Measurements from ENCODE around the gene RAB36.

RAB36 gene

GRCh38 chr22:23184100-23184763 is 39.0 kb downstream of the RAB36 start:
- TF ChIP-seq FOXM1 (IDR thresholded peaks at IDR 0.05; ENCODE audit: borderline replicate concordance, low read depth), result no peak
- TF ChIP-seq ZBTB7A (IDR thresholded peaks at IDR 0.05; ENCODE audit: low read depth), result no peak
- TF ChIP-seq, protein P1, sequence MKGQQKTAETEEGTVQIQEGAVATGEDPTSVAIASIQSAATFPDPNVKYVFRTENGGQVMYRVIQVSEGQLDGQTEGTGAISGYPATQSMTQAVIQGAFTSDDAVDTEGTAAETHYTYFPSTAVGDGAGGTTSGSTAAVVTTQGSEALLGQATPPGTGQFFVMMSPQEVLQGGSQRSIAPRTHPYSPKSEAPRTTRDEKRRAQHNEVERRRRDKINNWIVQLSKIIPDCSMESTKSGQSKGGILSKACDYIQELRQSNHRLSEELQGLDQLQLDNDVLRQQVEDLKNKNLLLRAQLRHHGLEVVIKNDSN (IDR thresholded peaks at IDR 0.05), result no peak
- TF ChIP-seq TEAD4 (IDR thresholded peaks at IDR 0.05), result no peak
- no peak for TF ChIP-seq YY1 (IDR thresholded peaks at IDR 0.05; ENCODE audit: low read depth)
- no peak for TF ChIP-seq TAF1 (IDR thresholded peaks at IDR 0.05; ENCODE audit: low read depth)
- TF ChIP-seq TCF12 (IDR thresholded peaks at IDR 0.05; ENCODE audit: low read depth), result no peak
- TF ChIP-seq EGR1 (IDR thresholded peaks at IDR 0.05), result no peak
- TF ChIP-seq EP300 (IDR thresholded peaks at IDR 0.05; ENCODE audit: borderline replicate concordance), result no peak
- no peak for TF ChIP-seq CEBPB (IDR thresholded peaks at IDR 0.05)
- TF ChIP-seq RAD21 (IDR thresholded peaks at IDR 0.05; ENCODE audit: low read depth), result no peak
- TF ChIP-seq NFIC (IDR thresholded peaks at IDR 0.05), result no peak
- TF ChIP-seq CREB1 (IDR thresholded peaks at IDR 0.05; ENCODE audit: low read depth), result no peak

DNA sequence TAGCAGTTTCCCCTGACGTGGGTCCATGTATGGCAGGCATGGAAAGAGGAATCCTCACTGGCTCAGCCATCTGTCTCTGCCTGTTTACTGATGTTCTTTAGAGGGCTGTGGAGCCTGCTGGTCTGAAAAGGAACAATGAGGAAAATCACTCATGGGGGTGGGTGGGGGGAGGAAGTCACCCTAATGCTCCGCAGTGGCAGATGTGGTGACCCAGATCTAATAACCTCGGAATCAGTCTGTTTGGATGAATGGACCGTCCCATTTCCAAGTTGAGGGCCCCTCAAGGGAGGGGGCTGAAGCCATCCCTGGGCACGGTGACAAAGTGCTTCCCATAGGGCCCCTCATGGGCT is 39.5 kb downstream of the RAB36 start:
- TF ChIP-seq TCF12 (IDR thresholded peaks at IDR 0.05; ENCODE audit: low read depth), result no peak
- no peak for TF ChIP-seq FOXM1 (IDR thresholded peaks at IDR 0.05; ENCODE audit: borderline replicate concordance, low read depth)
- TF ChIP-seq EGR1 (IDR thresholded peaks at IDR 0.05), result no peak
- no peak for TF ChIP-seq YY1 (IDR thresholded peaks at IDR 0.05; ENCODE audit: low read depth)
- TF ChIP-seq NFIC (IDR thresholded peaks at IDR 0.05), result no peak
- no peak for TF ChIP-seq TEAD4 (IDR thresholded peaks at IDR 0.05)
- no peak for TF ChIP-seq EP300 (IDR thresholded peaks at IDR 0.05; ENCODE audit: borderline replicate concordance)
- TF ChIP-seq ZBTB7A (IDR thresholded peaks at IDR 0.05; ENCODE audit: low read depth), result no peak
- TF ChIP-seq CREB1 (IDR thresholded peaks at IDR 0.05; ENCODE audit: low read depth), result no peak
- TF ChIP-seq, protein P1 (IDR thresholded peaks at IDR 0.05), result no peak
- TF ChIP-seq, protein P2, sequence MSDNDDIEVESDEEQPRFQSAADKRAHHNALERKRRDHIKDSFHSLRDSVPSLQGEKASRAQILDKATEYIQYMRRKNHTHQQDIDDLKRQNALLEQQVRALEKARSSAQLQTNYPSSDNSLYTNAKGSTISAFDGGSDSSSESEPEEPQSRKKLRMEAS (IDR thresholded peaks at IDR 0.05), result no peak
- TF ChIP-seq, protein P3, sequence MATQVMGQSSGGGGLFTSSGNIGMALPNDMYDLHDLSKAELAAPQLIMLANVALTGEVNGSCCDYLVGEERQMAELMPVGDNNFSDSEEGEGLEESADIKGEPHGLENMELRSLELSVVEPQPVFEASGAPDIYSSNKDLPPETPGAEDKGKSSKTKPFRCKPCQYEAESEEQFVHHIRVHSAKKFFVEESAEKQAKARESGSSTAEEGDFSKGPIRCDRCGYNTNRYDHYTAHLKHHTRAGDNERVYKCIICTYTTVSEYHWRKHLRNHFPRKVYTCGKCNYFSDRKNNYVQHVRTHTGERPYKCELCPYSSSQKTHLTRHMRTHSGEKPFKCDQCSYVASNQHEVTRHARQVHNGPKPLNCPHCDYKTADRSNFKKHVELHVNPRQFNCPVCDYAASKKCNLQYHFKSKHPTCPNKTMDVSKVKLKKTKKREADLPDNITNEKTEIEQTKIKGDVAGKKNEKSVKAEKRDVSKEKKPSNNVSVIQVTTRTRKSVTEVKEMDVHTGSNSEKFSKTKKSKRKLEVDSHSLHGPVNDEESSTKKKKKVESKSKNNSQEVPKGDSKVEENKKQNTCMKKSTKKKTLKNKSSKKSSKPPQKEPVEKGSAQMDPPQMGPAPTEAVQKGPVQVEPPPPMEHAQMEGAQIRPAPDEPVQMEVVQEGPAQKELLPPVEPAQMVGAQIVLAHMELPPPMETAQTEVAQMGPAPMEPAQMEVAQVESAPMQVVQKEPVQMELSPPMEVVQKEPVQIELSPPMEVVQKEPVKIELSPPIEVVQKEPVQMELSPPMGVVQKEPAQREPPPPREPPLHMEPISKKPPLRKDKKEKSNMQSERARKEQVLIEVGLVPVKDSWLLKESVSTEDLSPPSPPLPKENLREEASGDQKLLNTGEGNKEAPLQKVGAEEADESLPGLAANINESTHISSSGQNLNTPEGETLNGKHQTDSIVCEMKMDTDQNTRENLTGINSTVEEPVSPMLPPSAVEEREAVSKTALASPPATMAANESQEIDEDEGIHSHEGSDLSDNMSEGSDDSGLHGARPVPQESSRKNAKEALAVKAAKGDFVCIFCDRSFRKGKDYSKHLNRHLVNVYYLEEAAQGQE (IDR thresholded peaks at IDR 0.05; ENCODE audit: low read depth), result no peak
- TF ChIP-seq TAF1 (IDR thresholded peaks at IDR 0.05; ENCODE audit: low read depth), result no peak
- no peak for TF ChIP-seq CEBPB (IDR thresholded peaks at IDR 0.05)
- TF ChIP-seq RAD21 (IDR thresholded peaks at IDR 0.05; ENCODE audit: low read depth), result no peak

GRCh38 chr22:23187211-23187610 is 41.9 kb downstream of the RAB36 start:
- TF ChIP-seq EP300 (IDR thresholded peaks at IDR 0.05; ENCODE audit: borderline replicate concordance) (no peak), CREB1 (IDR thresholded peaks at IDR 0.05; ENCODE audit: low read depth) (no peak), YY1 (IDR thresholded peaks at IDR 0.05; ENCODE audit: low read depth) (no peak), CEBPB (IDR thresholded peaks at IDR 0.05) (no peak), FOXM1 (IDR thresholded peaks at IDR 0.05; ENCODE audit: borderline replicate concordance, low read depth) (no peak)
- TF ChIP-seq, protein P1 (IDR thresholded peaks at IDR 0.05), result no peak

GRCh38 chr22:23187871-23188700 is 42.8 kb downstream of the RAB36 start:
- TF ChIP-seq, protein P3 (IDR thresholded peaks at IDR 0.05; ENCODE audit: low read depth), result no peak
- TF ChIP-seq, protein P2 (IDR thresholded peaks at IDR 0.05), result no peak
- no peak for TF ChIP-seq ZBTB7A (IDR thresholded peaks at IDR 0.05; ENCODE audit: low read depth)
- TF ChIP-seq NFIC (IDR thresholded peaks at IDR 0.05), result no peak
- no peak for TF ChIP-seq TEAD4 (IDR thresholded peaks at IDR 0.05)
- TF ChIP-seq EP300 (IDR thresholded peaks at IDR 0.05; ENCODE audit: borderline replicate concordance), result no peak
- TF ChIP-seq YY1 (IDR thresholded peaks at IDR 0.05; ENCODE audit: low read depth), result no peak
- TF ChIP-seq CREB1 (IDR thresholded peaks at IDR 0.05; ENCODE audit: low read depth), result no peak
- no peak for TF ChIP-seq EGR1 (IDR thresholded peaks at IDR 0.05)
- TF ChIP-seq, protein P1 (IDR thresholded peaks at IDR 0.05), result no peak
- no peak for TF ChIP-seq TAF1 (IDR thresholded peaks at IDR 0.05; ENCODE audit: low read depth)
- no peak for TF ChIP-seq TCF12 (IDR thresholded peaks at IDR 0.05; ENCODE audit: low read depth)
- TF ChIP-seq RAD21 (IDR thresholded peaks at IDR 0.05; ENCODE audit: low read depth), result no peak
- no peak for TF ChIP-seq CEBPB (IDR thresholded peaks at IDR 0.05)
- TF ChIP-seq FOXM1 (IDR thresholded peaks at IDR 0.05; ENCODE audit: borderline replicate concordance, low read depth), result no peak
